ENCODE measurements around the gene CD109.

DNA sequence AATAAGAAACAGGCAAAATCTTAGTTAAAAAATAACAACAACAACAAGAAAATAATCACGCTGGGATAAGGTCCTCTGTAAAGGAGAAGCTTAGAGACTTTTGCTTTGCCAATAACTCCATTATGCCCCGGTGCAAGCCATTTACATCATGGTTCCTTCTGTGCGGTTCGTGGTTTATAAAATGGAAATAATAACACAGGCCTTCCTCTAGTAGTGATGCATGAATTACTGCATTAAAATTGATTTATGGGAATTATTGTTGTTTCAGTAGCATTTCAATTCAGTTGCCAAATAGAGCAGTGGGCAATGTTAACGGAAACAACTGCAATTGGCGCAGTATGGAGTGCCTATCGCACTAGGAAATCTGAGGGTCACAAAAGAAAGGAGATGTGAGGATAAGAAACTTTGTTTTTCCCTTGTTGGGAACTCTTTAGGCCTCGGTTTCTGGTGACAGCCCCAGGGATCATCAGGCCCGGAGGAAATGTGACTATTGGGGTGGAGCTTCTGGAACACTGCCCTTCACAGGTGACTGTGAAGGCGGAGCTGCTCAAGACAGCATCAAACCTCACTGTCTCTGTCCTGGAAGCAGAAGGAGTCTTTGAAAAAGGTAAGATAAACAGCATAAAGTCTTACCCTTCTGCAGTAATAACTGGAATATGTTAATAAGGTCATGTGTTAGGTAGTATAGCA, 1.1 kb downstream of the CD109 start:
- TF ChIP-seq CBX5 (IDR thresholded peaks at IDR 0.05; ENCODE audit: low read depth, low read length) (no peak), POLR2A (IDR thresholded peaks at IDR 0.05; ENCODE audit: control extremely low read depth in 1 of 2, low read depth in 2 of 2, low read length in 2 of 2) (no peak), CTCF (IDR thresholded peaks at IDR 0.05; ENCODE audit: control extremely low read depth in 1 of 3, insufficient read depth in 1 of 3, low read depth in 1 of 3, low read length in 3 of 3) (no peak), ZNF274 (IDR thresholded peaks at IDR 0.05; ENCODE audit: borderline replicate concordance, extremely low read depth, low read length) (no peak), POLR2AphosphoS5 (IDR thresholded peaks at IDR 0.05; ENCODE audit: low read depth, low read length) (no peak), TAF1 (IDR thresholded peaks at IDR 0.05; ENCODE audit: low read depth, low read length) (no peak), MAFK (IDR thresholded peaks at IDR 0.05; ENCODE audit: low read depth, low read length) (no peak), CHD1 (IDR thresholded peaks at IDR 0.05; ENCODE audit: low read depth, low read length) (no peak), BRCA1 (IDR thresholded peaks at IDR 0.05; ENCODE audit: low read depth, low read length) (no peak), SRF (IDR thresholded peaks at IDR 0.05; ENCODE audit: low read depth, low read length) (no peak), EP300 (IDR thresholded peaks at IDR 0.05; ENCODE audit: borderline replicate concordance in 1 of 2, low read depth in 2 of 2, low read length in 2 of 2) (no peak)

All from H1 (cell line).